HepG2 (cell line): ENCODE results near the gene BDH2. TPM values are rescaled to one million over a fixed set of nuclear protein-coding genes. Genes with fewer than 3 reads are reported as not detected.

Experiments used
- ATAC-seq: fragments of 200-7000 bp; cut with Tn5 transposase; 3 replicates; pipeline ENCODE4 v1.9.1; 2020; ENCODE audit warnings: mild to moderate bottlenecking, moderate library complexity
- BruUV-seq: library from RNA; stranded (reverse); fragments of 400-500 nt; replicated peaks from 2 replicates; lab custom pipeline; 2021; lab: Mats Ljungman, UMichigan
- CTCF ChIA-PET: fragments of 300-600 bp; formaldehyde crosslinking; extraction: SDS; loops from one replicate; lab custom pipeline; 2021; ENCODE audit warnings: low total read pairs, inconsistent platforms, low intra/inter-chr PET ratio; lab: Yijun Ruan, JAX
- POLR2A ChIA-PET: fragments of 350-600 bp; sonication (Branson Sonifier 250); formaldehyde crosslinking; loops from one replicate; lab custom pipeline; 2020; ENCODE audit warnings: antibody characterized with exemption, inconsistent platforms; lab: Yijun Ruan, JAX
- DNase-seq: peaks from one replicate; pipeline ENCODE4 v3.0.0-alpha.2; 2015; ENCODE audit warnings: low spot score
- FAIRE-seq: peaks from 3 replicates; lab custom pipeline; 2011; peaks lifted over from hg19 to GRCh38; lab: Jason Lieb, UNC
- H2AFZ ChIP-seq: one replicate; pipeline ENCODE4 v1.6.1; 2011; ENCODE audit warnings: low read length, inconsistent platforms
- H3K27ac ChIP-seq: fragments of 300-600 bp; 3 replicates; pipeline ENCODE4 v1.8.0; 2011; ENCODE audit warnings: mixed run types, mild to moderate bottlenecking, mixed read lengths, low read length, inconsistent platforms; ENCODE audit not compliant: insufficient read depth; ENCODE audit errors: extremely low read length
- H3K27me3 ChIP-seq, 2 experiments: fragments of 200-600 bp in 1 of 2; 2 replicates in 1 of 2; 3 replicates in 1 of 2; pipeline versions ENCODE4 v1.6.0 to v1.8.0; 2011; ENCODE audit warnings: low read length in 2 of 2, mild to moderate bottlenecking in 2 of 2, moderate library complexity in 2 of 2, inconsistent platforms in 1 of 2; ENCODE audit not compliant: insufficient read depth in 2 of 2, control insufficient read depth in 1 of 2
- H3K36me3 ChIP-seq, 2 experiments: fragments of 200-600 bp in 1 of 2; replicated peaks in 1 of 2; 2 replicates in 1 of 2; 3 replicates in 1 of 2; pipeline versions ENCODE4 v1.5.1 to v1.8.0; 2011; ENCODE audit warnings: low read length in 2 of 2, inconsistent platforms in 1 of 2; ENCODE audit not compliant: insufficient read depth in 2 of 2, control insufficient read depth in 1 of 2
- H3K4me1 ChIP-seq: 2 replicates; pipeline ENCODE4 v1.5.1; 2012; ENCODE audit warnings: low read length, inconsistent platforms; ENCODE audit not compliant: insufficient read depth
- H3K4me2 ChIP-seq: 2 replicates; pipeline ENCODE4 v1.6.0; 2011; ENCODE audit warnings: low read depth, low read length, inconsistent platforms
- H3K4me3 ChIP-seq, 3 experiments: fragments of 200-600 bp in 1 of 3; sonication (generic), shearing (Covaris generic) in 1 of 3; replicated peaks in 1 of 3; 2 replicates each; pipeline ENCODE4 v1.5.1; 2011 to 2016; ENCODE audit warnings: low read length in 3 of 3, inconsistent platforms in 2 of 3, low read depth in 2 of 3, mild to moderate bottlenecking in 2 of 3, control low read depth in 1 of 3, mixed read lengths in 1 of 3; ENCODE audit not compliant: insufficient read depth in 1 of 3
- H3K79me2 ChIP-seq: one replicate; pipeline ENCODE4 v1.6.1; 2011; ENCODE audit warnings: low read length, inconsistent platforms; ENCODE audit not compliant: insufficient read depth
- H3K9ac ChIP-seq: 2 replicates; pipeline ENCODE4 v1.6.0; 2011; ENCODE audit warnings: mild to moderate bottlenecking, low read depth, low read length, inconsistent platforms; ENCODE audit not compliant: insufficient read depth
- H3K9me3 ChIP-seq: 2 replicates; pipeline ENCODE4 v1.5.1; 2012; ENCODE audit warnings: mild to moderate bottlenecking, low read length
- H4K20me1 ChIP-seq: 2 replicates; pipeline ENCODE4 v1.6.0; 2011; ENCODE audit warnings: inconsistent platforms, mild to moderate bottlenecking, low read length, moderate library complexity; ENCODE audit not compliant: insufficient read depth
- ATRX ChIP-seq: sonication (generic); formaldehyde crosslinking; IDR thresholded peaks from 2 replicates; pipeline ENCODE4 v1.4.0; 2020; ENCODE audit warnings: missing genetic modification reagents, borderline replicate concordance
- CAMTA2 ChIP-seq: sonication (generic); formaldehyde crosslinking; IDR thresholded peaks from 2 replicates; pipeline ENCODE4 v1.4.0; 2020; ENCODE audit warnings: mild to moderate bottlenecking, missing genetic modification reagents, borderline replicate concordance
- HES4 ChIP-seq: sonication (generic); formaldehyde crosslinking; IDR thresholded peaks from 2 replicates; pipeline ENCODE4 v1.9.0; 2021; ENCODE audit warnings: mild to moderate bottlenecking, missing genetic modification reagents, borderline replicate concordance
- MLX ChIP-seq: IDR thresholded peaks from 2 replicates; pipeline ENCODE4 v1.6.1; 2016
- ZNF33B ChIP-seq: sonication (generic); formaldehyde crosslinking; IDR thresholded peaks from 2 replicates; pipeline ENCODE4 v1.5.1; 2020; ENCODE audit warnings: mild to moderate bottlenecking, missing genetic modification reagents
- ZNF562 ChIP-seq: sonication (generic); formaldehyde crosslinking; IDR thresholded peaks from 2 replicates; pipeline ENCODE4 v1.8.0; 2022; ENCODE audit warnings: missing genetic modification reagents, borderline replicate concordance
- ZNF691 ChIP-seq: sonication (generic); formaldehyde crosslinking; IDR thresholded peaks from 2 replicates; pipeline ENCODE4 v1.4.0; 2020; ENCODE audit warnings: missing genetic modification reagents, low read depth, mild to moderate bottlenecking, borderline replicate concordance
- ZNF766 ChIP-seq: sonication (generic); formaldehyde crosslinking; IDR thresholded peaks from 2 replicates; pipeline ENCODE4 v1.5.0; 2020; ENCODE audit warnings: missing genetic modification reagents, borderline replicate concordance
- WGBS: methylation state at CpG from one replicate; pipeline ENCODE4 v1.1.6; 2017; ENCODE audit warnings: low lambda C conversion rate; 5-methylcytosine and 5-hydroxymethylcytosine counted together
- in situ Hi-C: cut with HindIII; loops from 2 replicates; pipeline ENCODE4 v1.10.0; 2017; ENCODE audit warnings: low pct_unique_long_range_greater_than_20kb; ENCODE audit not compliant: extremely low pct_ligation_motif_present
- intact Hi-C: fragments of 100-400 bp; cut with micrococcal nuclease; formaldehyde crosslinking; loops from one replicate; pipeline ENCODE4 v1.10.0; 2022; ENCODE audit not compliant: unreplicated experiment
- polyA plus RNA-seq, 8 experiments: library from polyadenylated mRNA; depleted of rRNA in 3 of 8; stranded (reverse) in 7 of 8; unstranded in 1 of 8; fragments of >200 nt; fragmentation: Illumina TruSeq in 4 of 8; extraction: Trizol in 4 of 8; gene quantifications; 2 replicates each; pipeline versions ENCODE4 v1.2.1 to v1.2.3, GENCODE V29; 2011 to 2016; ENCODE audit warnings: low read depth in 4 of 8, missing spikeins in 1 of 8, mixed read lengths in 1 of 8; ENCODE audit not compliant: insufficient read depth in 1 of 8
- total RNA-seq, 5 experiments: library from RNA; depleted of rRNA; stranded (reverse); fragments of >200 nt; fragmentation: Illumina TruSeq; extraction: Trizol; gene quantifications; 2 replicates each; pipeline ENCODE4 v1.2.3, GENCODE V29; 2016; ENCODE audit warnings: low read depth in 1 of 5

The BDH2 gene
- total and polyA plus RNA-seq, 2 of the 13 experiments (the other 11 are each of a cell fraction or from before 2014, with no cell fraction given), result 34.8 to 46.2 TPM

- no peak for FAIRE-seq
- ChIA-PET POLR2A (no interaction called here), CTCF (no interaction called here)
- no TSS peak for BruUV-seq
- Histone ChIP-seq H3K4me3 (no peak overlapping the region), H3K27me3 (no peaks in the 10 kb centered on the region), H3K4me2 (no peak overlapping the region), H3K79me2 (peaks cover 45% of the 10 kb centered on the region), H3K9ac (no peak overlapping the region), H3K9me3 (no peaks in the 10 kb centered on the region), H3K4me1 (peaks cover 27% of the 10 kb centered on the region), H4K20me1 (peaks cover 14% of the 10 kb centered on the region; the same call in 1 of the 2 replicates), H2AFZ (no peak overlapping the region)
- in situ Hi-C loops, result no loop called here
- intact Hi-C loops, result no loop called here
- no peak for ATAC-seq
- no peak for DNase-seq
- 95% methylated on average over 2 of the region's 2 CpGs for WGBS
- TF ChIP-seq HES4 (no peak), MLX (no peak), CAMTA2 (CRISPR knock-in tag) (no peak), ZNF691 (no peak), ZNF766 (CRISPR knock-in tag) (no peak), ZNF33B (CRISPR knock-in tag) (no peak), ZNF562 (CRISPR knock-in tag) (no peak), ATRX (CRISPR knock-in tag) (no peak)
- TF ChIP-seq, all 625 proteins: peak for 0
- Histone ChIP-seq H3K27ac (no peak overlapping the region), H3K36me3 (peaks cover 6 to 53% of the 10 kb centered on the region in 2 experiments)
Observed at GRCh38 chr4:103067841-103068547, 31.6 kb downstream of the BDH2 start.
